B cell (primary cell): ENCODE measurements around the gene SPATA20. TPM values are rescaled to one million over a fixed set of nuclear protein-coding genes. Genes with fewer than 3 reads are reported as not detected.

Experiments
- ATAC-seq: fragments of 200-7000 bp; cut with Tn5 transposase; one replicate; pipeline ENCODE4 v1.10.0; 2021; ENCODE audit warnings: low read depth, mild to moderate bottlenecking, moderate number of reproducible peaks, moderate library complexity
- CTCF ChIA-PET: fragments of 350-600 bp; sonication (Branson Sonifier 250); formaldehyde crosslinking; loops from one replicate; lab custom pipeline; 2021; ENCODE audit warnings: antibody characterized with exemption, inconsistent platforms; lab: Charles Lee
- POLR2A ChIA-PET: fragments of 350-600 bp; sonication (Branson Sonifier 250); formaldehyde crosslinking; loops from one replicate; lab custom pipeline; 2021; ENCODE audit warnings: antibody characterized with exemption; lab: Charles Lee
- DNase-seq: peaks from one replicate; pipeline ENCODE4 v3.0.0; 2013
- H2AFZ ChIP-seq: 2 replicates; pipeline ENCODE4 v1.6.1; 2012; ENCODE audit warnings: mild to moderate bottlenecking, low read depth, low read length; ENCODE audit not compliant: insufficient read depth, poor library complexity, severe bottlenecking
- H3K27ac ChIP-seq, 2 donors: 1 replicate in 1 of 2; 2 replicates in 1 of 2; pipeline ENCODE4 v1.5.1; 2012 to 2013; ENCODE audit warnings: low read length in 2 of 2, mild to moderate bottlenecking in 2 of 2, moderate library complexity in 1 of 2
- H3K27me3 ChIP-seq, 4 experiments: fragments of 200-600 bp in 1 of 4; sonication (generic) in 1 of 4; replicated peaks in 1 of 4; 1 replicate in 2 of 4; 2 replicates in 2 of 4; pipeline versions ENCODE4 v1.6.1 to v1.7.0; 2013 to 2016; ENCODE audit warnings: low read length in 3 of 4, mild to moderate bottlenecking in 2 of 4, mixed read lengths in 1 of 4, moderate library complexity in 1 of 4; ENCODE audit not compliant: insufficient read depth in 4 of 4, control insufficient read depth in 3 of 4; ENCODE audit errors: control extremely low read depth in 1 of 4
- H3K36me3 ChIP-seq, 2 experiments: replicated peaks in 1 of 2; 1 replicate in 1 of 2; 2 replicates in 1 of 2; pipeline versions ENCODE4 v1.6.1 to v1.7.1; 2013; ENCODE audit warnings: low read length in 1 of 2; ENCODE audit not compliant: insufficient read depth in 2 of 2, control insufficient read depth in 1 of 2; ENCODE audit errors: control extremely low read depth in 1 of 2, extremely low read depth in 1 of 2
- H3K4me1 ChIP-seq, 2 donors: fragments of 200-600 bp in 1 of 2; sonication (generic) in 1 of 2; 1 replicate in 1 of 2; 2 replicates in 1 of 2; pipeline versions ENCODE4 v1.5.1 to v1.6.1; 2013 to 2017; ENCODE audit warnings: low read length in 2 of 2; ENCODE audit not compliant: control insufficient read depth in 2 of 2, insufficient read depth in 2 of 2
- H3K4me2 ChIP-seq: replicated peaks from 2 replicates; pipeline ENCODE3; 2012; ENCODE audit warnings: mild to moderate bottlenecking, low read depth, low read length; ENCODE audit not compliant: poor library complexity, severe bottlenecking
- H3K4me3 ChIP-seq, 5 experiments: fragments of 200-600 bp in 1 of 5; sonication (generic) in 1 of 5; 1 replicate in 3 of 5; 2 replicates in 2 of 5; pipeline versions ENCODE4 v1.5.1 to v1.7.0; 2011 to 2016; ENCODE audit warnings: low read length in 4 of 5, mild to moderate bottlenecking in 4 of 5, low read depth in 2 of 5, control low read depth in 1 of 5, moderate library complexity in 1 of 5; ENCODE audit not compliant: insufficient read depth in 1 of 5; ENCODE audit errors: control extremely low read depth in 1 of 5, extremely low read depth in 1 of 5
- H3K79me2 ChIP-seq: fragments of 200-600 bp; sonication (generic); one replicate; pipeline ENCODE4 v1.6.0; 2016; ENCODE audit warnings: low read length; ENCODE audit not compliant: control insufficient read depth, insufficient read depth
- H3K9ac ChIP-seq: fragments of 200-600 bp; sonication (generic); 2 replicates; pipeline ENCODE4 v1.6.1; 2017; ENCODE audit warnings: mild to moderate bottlenecking, low read length, moderate library complexity
- H3K9me3 ChIP-seq, 3 donors: one replicate each; pipeline versions ENCODE4 v1.6.1 to v1.7.1; 2013; ENCODE audit warnings: low read length in 2 of 3; ENCODE audit not compliant: control insufficient read depth in 2 of 3, insufficient read depth in 1 of 3; ENCODE audit errors: control extremely low read depth in 1 of 3
- H4K20me1 ChIP-seq: 2 replicates; pipeline ENCODE4 v1.6.0; 2012; ENCODE audit warnings: mild to moderate bottlenecking, low read length; ENCODE audit not compliant: insufficient read depth, control insufficient read depth, poor library complexity, severe bottlenecking
- H3K27ac Mint-ChIP-seq: one replicate; pipeline ENCODE4 v1.8.0; 2021; ENCODE audit warnings: mixed read lengths
- H3K27me3 Mint-ChIP-seq: one replicate; pipeline ENCODE4 v1.8.0; 2021; ENCODE audit warnings: mixed read lengths
- H3K4me1 Mint-ChIP-seq: one replicate; pipeline ENCODE4 v1.8.0; 2021; ENCODE audit warnings: mixed read lengths
- H3K4me3 Mint-ChIP-seq: one replicate; pipeline ENCODE4 v1.8.0; 2021; ENCODE audit warnings: mixed read lengths
- H3K9me3 Mint-ChIP-seq: one replicate; pipeline ENCODE4 v1.8.0; 2022; ENCODE audit warnings: mixed read lengths; ENCODE audit not compliant: insufficient read depth
- CTCF ChIP-seq: fragments of 200-600 bp; IDR thresholded peaks from one replicate; pipeline ENCODE4 v1.8.0; 2022; ENCODE audit warnings: antibody characterized with exemption, mild to moderate bottlenecking
- EZH2 ChIP-seq: IDR thresholded peaks from 2 replicates; pipeline ENCODE4 v1.6.1; 2012; ENCODE audit warnings: borderline replicate concordance, low read depth, mild to moderate bottlenecking, moderate library complexity, low read length; ENCODE audit not compliant: insufficient read depth, poor library complexity, severe bottlenecking
- WGBS: methylation state at CpG from one replicate; pipeline ENCODE4 v1.1.5; 2013; ENCODE audit warnings: missing lambda C conversion rate; ENCODE audit not compliant: insufficient coverage; 5-methylcytosine and 5-hydroxymethylcytosine counted together
- intact Hi-C: fragments of 100-400 bp; cut with micrococcal nuclease; formaldehyde crosslinking; loops from one replicate; pipeline ENCODE4 v1.10.0; 2022
- polyA plus RNA-seq: library from polyadenylated mRNA; depleted of rRNA; stranded (reverse); fragments of >200 nt; gene quantifications from 2 replicates; pipeline ENCODE4 v1.2.3, GENCODE V29; 2012
- total RNA-seq, 2 donors: library from RNA; stranded (reverse); fragments of 120-200 nt in 1 of 2; gene quantifications; 1 replicate in 1 of 2; 2 replicates in 1 of 2; pipeline versions ENCODE4 v1.2.3 to v1.2.4, GENCODE V29; 2013 to 2022

The SPATA20 gene
- total and polyA plus RNA-seq, 2 donors (not counting 1 experiment from before 2014, with no cell fraction given): 61.7 to 68.5 TPM

GRCh38 chr17:50578173-50578572 is 31.2 kb downstream of the SPATA20 start:
- no peak overlapping the region for H3K27ac Mint-ChIP-seq
- H3K27me3 Mint-ChIP-seq: peaks cover 37% of the 10 kb centered on the region
- no peaks in the 10 kb centered on the region for H3K36me3 ChIP-seq

GRCh38 chr17:50579399-50579798 is 32.4 kb downstream of the SPATA20 start:
- H3K27me3 ChIP-seq: peaks cover 0 to 11% (median 3%) of the 10 kb centered on the region in 4 experiments
- H3K79me2 ChIP-seq: no peaks in the 10 kb centered on the region
- TF ChIP-seq CTCF (no peak), EZH2 (no peak)
- ChIA-PET CTCF (no interaction called here), POLR2A (no interaction called here)
- H3K4me1 ChIP-seq: no peaks in the 10 kb centered on the region
- DNase-seq (no peak), ATAC-seq (no peak)
- no peak overlapping the region for H3K4me3 ChIP-seq
- H3K27ac ChIP-seq: no peak overlapping the region
- H2AFZ ChIP-seq: no peak overlapping the region
- H3K36me3 ChIP-seq: no peaks in the 10 kb centered on the region
- 88% methylated on average over 6 of the region's 7 CpGs for WGBS
- Mint-ChIP-seq H3K9me3 (no peaks in the 10 kb centered on the region), H3K27me3 (peaks cover 46% of the 10 kb centered on the region), H3K27ac (no peak overlapping the region), H3K4me1 (no peaks in the 10 kb centered on the region), H3K4me3 (no peak overlapping the region)
- H3K9me3 ChIP-seq: no peaks in the 10 kb centered on the region
- no peak overlapping the region for H3K9ac ChIP-seq
- H3K4me2 ChIP-seq: no peak overlapping the region
- H4K20me1 ChIP-seq: no peaks in the 10 kb centered on the region
- intact Hi-C loops: no loop called here

More at GRCh38 chr17:50578173-50578572, 31.2 kb downstream of the SPATA20 start:
- H3K4me2 ChIP-seq: no peak overlapping the region
- no peaks in the 10 kb centered on the region for H4K20me1 ChIP-seq
- ChIA-PET POLR2A (no interaction called here), CTCF (no interaction called here)
- intact Hi-C loops: no loop called here
- H3K79me2 ChIP-seq: no peaks in the 10 kb centered on the region
- no peak overlapping the region for H2AFZ ChIP-seq
- no peak overlapping the region for H3K4me3 ChIP-seq
- WGBS: 79% methylated on average over 16 of the region's 16 CpGs
- no peaks in the 10 kb centered on the region for H3K4me1 Mint-ChIP-seq
- no peak overlapping the region for H3K9ac ChIP-seq
- ATAC-seq (no peak), DNase-seq (no peak)
- H3K4me3 Mint-ChIP-seq: no peak overlapping the region
- no peak for TF ChIP-seq EZH2
- TF ChIP-seq CTCF: no peak
- no peaks in the 10 kb centered on the region for H3K4me1 ChIP-seq
- no peaks in the 10 kb centered on the region for H3K9me3 Mint-ChIP-seq
- H3K9me3 ChIP-seq: no peaks in the 10 kb centered on the region
- H3K27me3 ChIP-seq: peaks cover 0 to 11% (median 3%) of the 10 kb centered on the region in 4 experiments
- no peak overlapping the region for H3K27ac ChIP-seq
